Loucy (cell line): ENCODE results near the gene RNF13.

Source experiments
- EZH2phosphoT487 ChIP-seq: fragments of 200-600 bp; IDR thresholded peaks from 2 replicates; pipeline ENCODE4 v1.6.1; 2018; ENCODE audit warnings: antibody characterized with exemption, mild to moderate bottlenecking, moderate library complexity, borderline replicate concordance
- TF ChIP-seq, protein P1 (sequence below): fragments of 200-600 bp; sonication (generic); conservative IDR thresholded peaks from 2 replicates; pipeline ENCODE4 v1.5.1; 2014; ENCODE audit warnings: mild to moderate bottlenecking, antibody characterized with exemption, low read length

DNA sequence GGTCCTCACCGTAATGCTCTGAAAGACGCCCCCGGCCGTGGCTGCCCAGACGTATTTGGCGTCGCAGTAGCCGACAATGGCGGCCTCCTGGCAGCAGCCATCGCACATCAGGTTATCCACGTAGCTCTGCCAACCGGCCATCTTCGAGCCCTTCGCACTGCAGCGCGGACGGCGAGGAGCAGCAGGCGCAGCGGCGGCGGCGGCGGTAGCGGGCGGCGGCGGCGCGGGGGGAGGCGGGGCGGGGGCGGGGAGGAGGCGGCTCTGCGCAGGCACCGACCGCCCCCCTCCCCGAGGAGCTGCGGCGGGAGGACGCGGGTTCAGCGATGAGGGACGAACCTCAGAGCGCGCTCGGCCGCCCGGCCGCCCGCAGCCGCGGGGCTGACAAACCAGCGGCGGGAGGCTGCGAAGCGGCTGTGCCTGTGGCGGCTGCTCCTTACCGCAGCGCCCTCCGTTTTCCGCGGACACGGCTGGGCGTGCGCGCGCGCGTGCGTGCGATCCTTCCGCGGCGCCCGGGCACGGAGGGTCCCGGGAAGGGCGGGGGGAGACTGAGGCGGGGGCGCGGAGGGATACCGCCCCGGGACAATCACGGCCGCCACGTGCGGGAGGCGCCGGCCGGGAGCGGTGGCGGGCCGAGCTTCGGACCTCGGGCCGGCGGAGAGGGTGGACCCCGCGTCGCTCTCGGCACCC is 157.8 kb downstream of the RNF13 start, which contains the start of gene PFN2:
- TF ChIP-seq, protein P1, sequence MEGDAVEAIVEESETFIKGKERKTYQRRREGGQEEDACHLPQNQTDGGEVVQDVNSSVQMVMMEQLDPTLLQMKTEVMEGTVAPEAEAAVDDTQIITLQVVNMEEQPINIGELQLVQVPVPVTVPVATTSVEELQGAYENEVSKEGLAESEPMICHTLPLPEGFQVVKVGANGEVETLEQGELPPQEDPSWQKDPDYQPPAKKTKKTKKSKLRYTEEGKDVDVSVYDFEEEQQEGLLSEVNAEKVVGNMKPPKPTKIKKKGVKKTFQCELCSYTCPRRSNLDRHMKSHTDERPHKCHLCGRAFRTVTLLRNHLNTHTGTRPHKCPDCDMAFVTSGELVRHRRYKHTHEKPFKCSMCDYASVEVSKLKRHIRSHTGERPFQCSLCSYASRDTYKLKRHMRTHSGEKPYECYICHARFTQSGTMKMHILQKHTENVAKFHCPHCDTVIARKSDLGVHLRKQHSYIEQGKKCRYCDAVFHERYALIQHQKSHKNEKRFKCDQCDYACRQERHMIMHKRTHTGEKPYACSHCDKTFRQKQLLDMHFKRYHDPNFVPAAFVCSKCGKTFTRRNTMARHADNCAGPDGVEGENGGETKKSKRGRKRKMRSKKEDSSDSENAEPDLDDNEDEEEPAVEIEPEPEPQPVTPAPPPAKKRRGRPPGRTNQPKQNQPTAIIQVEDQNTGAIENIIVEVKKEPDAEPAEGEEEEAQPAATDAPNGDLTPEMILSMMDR, result no peak
- TF ChIP-seq EZH2phosphoT487, result no peak
